GM21723 (cell line): ENCODE results near the gene GNB1.
A peak's percentile ranks its signal among the peaks of the same experiment; 100 is the strongest.

ENCODE experiments used
- ATAC-seq: cut with Tn5 transposase; IDR thresholded peaks from one replicate; pipeline ENCODE4 v1.9.1; 2021; ENCODE audit warnings: mild to moderate bottlenecking, moderate library complexity; ENCODE audit not compliant: unreplicated experiment

Gene GNB1

DNA sequence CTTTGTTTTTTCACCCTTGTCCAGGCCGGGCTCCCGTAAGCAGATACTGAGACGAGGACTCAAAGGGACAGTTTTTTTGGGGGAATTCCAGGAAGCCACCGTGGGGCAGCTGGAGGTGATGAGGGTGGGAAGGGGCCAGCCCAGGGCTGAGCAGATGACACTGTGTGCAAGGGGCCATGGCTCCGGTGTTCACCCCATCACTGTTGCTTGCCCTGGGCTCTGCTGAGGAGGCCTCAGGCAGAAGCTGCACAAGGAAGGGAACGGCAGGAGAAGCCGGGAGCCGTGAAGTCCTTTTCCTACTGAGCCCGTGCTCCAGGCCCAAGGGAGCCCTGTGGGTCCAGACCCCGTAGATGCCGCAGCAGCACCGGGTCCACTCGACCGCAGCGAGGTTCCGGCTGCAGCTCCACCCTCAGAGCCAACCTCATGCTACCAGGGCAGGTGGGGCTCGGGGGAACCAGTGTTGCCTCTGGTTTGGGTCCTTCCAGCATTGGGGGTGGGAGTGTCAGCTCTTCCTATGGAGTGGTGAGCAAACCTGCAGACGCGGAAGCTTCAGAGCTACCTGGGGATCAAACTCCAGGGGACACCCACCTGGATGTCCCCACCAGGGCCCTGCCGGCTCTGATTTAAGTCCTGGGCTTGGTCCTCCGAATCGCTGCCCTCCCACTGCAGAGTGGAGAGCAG lies 19.9 kb upstream of the GNB1 start:
- ATAC-seq: no peak

DNA sequence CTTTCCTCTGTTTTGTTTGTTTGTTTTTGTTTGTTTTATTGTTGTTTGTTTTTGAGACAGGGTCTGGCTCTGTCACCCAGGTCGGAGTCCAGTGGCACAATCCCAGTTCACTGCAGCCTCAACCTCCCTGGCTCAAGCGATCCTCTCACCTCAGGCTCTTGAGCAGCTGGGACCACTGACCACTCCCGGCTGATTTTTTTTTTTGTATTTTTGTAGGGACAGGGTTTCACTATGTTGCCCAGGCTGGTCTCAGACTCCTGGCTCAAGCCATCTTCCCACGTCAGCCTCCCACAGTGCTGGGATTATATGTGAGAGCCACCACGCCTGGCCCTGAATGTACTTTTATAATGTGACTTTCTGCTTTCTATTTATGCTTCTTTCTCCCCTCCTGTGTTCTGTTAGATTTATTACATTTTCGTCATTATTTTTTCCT lies 19.2 kb upstream of the GNB1 start:
- ATAC-seq: no peak

DNA sequence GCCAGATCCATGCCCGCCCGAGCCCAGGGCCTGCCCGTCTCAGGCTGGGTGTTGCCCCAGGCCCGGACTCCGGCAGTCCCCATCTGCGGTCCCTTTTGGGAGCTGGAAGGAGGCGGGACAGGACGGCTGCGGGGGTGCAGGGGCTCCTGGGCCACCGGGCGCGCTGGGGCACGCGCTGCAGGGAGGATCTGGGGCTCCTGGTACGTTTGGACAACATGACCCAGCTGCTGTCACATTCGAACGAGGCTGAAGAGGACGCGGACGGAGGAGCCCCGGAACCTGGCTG lies 17.6 kb upstream of the GNB1 start:
- peak; percentile 10 for ATAC-seq

DNA sequence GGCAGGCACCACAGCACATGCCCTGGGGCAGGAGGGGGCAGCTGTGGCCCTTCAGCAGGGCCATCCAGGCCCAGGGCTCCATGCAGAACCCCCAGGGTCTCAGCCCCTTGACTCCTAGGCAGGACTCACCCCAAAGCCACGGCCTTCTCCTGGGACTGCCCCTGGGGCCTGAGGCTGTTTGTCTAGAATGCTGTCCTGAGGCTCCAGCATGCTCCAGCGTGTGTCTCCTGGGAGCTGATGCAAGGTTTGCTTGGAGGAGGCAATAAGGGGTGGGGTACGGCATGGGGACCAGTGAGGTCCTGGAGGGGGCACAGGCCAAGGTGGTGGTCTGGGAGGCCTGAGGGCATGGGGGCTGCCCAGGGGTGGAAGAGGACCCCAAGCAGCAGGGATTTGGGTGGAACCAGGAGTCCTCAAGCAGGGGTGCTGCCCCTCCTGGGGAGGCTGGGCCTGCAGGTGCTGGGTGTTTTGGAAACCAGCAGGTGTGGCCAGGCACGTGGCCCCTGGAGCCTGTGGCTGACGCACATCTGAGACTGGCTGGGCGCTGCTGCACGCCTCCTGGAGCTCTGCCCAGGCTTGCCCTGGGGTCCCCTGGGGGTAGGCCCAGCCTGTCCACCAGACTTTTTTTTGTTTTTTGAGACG lies 16.3 kb upstream of the GNB1 start:
- no peak for ATAC-seq

GRCh38 chr1:1906185-1907097 lies 15.6 kb upstream of the GNB1 start:
- ATAC-seq: no peak

DNA sequence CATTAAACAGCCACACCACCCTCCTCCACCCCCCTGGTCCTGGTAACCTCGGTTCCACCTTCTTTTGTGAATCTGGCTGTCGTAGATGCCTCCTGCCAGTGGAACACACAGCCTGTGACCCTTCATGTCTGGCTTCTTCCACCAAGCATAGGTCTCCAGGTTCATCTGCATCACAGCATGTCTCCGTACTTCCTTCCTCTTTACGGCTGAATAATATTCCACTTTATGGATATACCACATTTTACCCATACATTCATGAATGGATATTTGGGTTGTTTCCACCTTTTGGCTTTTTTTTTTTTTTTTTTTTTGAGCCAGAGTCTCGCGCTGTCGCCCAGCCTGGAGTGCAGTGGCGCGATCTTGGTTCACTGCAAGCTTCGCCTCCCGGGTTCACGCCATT lies 12.3 kb upstream of the GNB1 start:
- ATAC-seq: no peak

DNA sequence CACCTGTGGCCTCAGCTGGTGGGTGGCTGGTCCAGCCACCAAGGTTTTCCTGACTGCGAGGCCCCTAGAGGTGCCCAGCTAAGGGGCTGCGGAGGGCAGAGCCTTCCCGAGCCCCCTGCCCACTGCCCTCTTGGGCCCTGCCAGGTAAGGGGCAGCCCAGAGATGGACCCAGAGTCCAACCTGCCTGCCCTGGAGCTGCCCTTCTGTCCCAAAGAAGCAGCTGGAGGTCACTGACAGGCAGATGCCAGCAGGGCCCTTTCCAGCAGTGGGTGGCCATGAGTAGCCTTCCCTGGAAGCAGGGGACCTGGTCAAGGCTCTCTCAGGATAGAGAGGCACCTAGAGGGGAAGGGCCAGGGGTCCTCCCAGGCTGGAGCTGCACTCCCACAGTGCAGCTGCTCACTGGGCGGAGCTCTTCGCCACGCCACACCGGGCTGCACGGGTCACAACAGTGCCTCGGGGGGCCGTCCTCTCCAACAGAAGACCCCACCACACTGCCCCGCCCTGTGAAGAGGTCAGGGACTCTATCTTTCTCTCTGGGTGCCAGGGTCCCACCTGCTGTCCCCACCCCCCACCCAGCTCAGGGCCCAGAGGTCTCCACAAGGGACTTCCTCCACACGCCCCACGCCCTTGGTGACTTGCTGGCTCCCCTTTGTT lies 10.9 kb upstream of the GNB1 start:
- ATAC-seq: no peak

DNA sequence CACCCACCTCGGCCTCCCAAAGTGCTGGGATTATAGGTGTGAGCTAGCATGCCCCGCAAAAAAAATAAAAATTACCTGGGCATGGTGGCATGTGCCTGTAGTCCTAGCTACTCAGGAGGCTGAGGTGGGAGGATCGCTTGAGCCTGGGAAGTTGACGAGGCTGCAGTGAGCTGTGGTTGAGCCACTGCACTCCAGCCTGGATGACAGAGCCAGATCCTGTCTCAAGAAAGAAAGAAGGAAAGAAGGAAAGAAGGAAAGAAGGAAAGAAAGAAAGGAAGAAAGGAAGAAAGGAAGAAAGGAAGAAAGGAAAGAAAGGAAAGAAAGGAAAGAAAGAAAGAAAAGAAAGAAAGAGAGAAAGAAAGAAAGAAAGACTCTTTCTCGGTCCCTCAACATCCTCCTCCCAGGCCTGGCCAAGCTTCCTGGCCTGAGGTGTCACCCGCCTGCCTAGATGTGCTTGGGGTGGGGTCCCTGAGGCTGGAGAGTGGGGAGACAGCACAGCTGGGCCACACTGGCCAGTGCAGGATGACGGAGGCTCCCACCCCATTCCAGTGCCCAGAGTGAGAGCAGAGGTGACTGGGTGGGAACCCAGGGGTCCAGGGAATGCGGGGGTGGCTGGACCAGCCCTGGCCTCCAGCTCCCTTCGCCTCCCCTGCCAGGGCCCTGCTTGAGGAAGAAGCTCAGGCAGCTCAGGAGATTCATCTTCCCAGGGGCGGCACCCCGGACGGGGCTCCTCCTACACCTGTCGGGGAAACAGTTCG lies 10.2 kb upstream of the GNB1 start:
- ATAC-seq: no peak

GRCh38 chr1:1899967-1900327 lies 9.1 kb upstream of the GNB1 start:
- no peak for ATAC-seq

DNA sequence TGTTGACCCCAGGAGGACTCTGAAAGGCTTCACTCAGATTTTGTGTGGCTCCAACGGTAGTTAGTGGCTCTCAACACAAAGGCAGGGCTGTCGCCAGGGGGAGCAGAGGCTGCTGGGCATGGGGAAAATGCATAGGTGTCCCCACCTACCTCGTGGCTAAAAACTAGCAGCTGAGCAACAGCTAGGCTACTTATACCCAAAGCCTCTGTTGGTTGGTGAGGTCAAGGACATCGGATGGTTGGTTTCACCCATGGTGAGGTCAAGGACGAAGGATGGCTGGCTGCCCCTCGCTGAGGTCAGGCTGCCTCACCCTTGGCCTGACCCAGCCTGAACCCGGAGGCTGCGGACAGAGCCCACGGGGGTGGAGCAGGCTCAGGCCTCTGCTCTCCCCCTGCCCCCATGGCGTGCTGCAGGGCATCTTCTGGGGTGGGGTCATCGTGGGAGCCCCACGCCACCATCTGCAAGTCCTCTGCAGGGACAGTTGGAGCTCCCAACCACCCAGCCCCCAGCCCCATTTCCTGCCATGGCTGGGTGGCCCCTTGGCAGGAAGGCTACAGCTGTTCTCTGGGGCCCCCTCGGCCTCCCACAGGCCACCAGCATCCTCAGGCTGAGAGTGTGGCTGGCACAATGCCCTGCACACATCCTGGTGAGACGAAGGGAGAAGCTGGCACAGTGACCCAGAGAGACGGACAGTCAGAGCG lies 8.5 kb upstream of the GNB1 start:
- ATAC-seq: no peak

DNA sequence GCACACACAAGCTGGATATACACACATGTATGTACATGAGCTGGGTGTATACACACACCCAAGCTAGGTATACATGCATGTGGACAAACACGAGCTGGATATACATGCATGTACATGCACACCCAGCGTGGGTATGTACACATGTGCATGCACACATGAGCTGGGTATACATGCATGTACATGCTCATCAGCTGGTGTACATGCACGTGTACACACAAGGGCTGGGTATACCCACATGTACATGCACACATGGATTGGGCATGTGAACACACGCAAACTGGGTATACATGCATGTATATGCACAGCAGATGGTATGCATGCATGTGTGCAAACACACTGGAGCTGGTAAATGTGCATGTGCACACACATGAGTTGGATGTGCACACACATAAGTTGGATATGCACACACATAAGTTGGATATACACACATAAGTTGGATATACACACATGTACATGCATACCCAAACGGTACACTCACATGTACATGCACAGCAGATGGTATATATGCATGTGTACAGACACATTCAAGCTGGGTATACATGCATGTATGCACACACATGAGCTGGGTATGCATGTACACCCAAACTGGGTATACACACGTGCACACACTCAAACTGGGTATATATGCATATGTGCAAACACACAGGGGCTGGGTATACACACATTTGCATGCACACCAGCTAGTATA lies 7.5 kb upstream of the GNB1 start:
- no peak for ATAC-seq

GRCh38 chr1:1895456-1896336 lies 4.8 kb upstream of the GNB1 start:
- ATAC-seq: no peak

- ATAC-seq: no peak
These were observed 4.2 kb upstream of the GNB1 start for GRCh38 chr1:1895060-1895418.

GRCh38 chr1:1894354-1895059 lies 3.6 kb upstream of the GNB1 start:
- ATAC-seq: no peak

DNA sequence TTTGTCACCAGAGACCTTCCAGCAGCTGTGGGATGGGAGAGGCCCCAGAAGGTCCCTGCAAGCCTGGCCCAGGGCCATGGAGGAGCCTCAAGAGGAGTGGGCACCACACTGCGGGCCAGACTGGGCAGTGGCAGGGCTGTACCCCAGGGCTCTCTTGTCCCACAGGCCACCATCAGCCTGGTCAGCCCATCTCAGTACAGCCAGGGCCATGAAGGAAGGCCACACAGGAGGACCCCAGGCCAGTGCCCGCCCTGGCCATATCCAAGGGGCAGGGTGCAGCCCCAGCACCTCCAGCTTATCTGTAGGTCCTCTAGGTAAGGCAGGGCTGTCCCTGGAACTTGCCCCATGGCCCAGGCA lies 3.1 kb upstream of the GNB1 start:
- ATAC-seq: no peak

- ATAC-seq: no peak
These were observed 2.6 kb upstream of the GNB1 start for GRCh38 chr1:1893291-1893985.

GRCh38 chr1:1892763-1893120 lies 1.9 kb upstream of the GNB1 start:
- no peak for ATAC-seq
